HFFc6 (cell line): ENCODE data around the gene INSIG1. TPM values are rescaled to one million over a fixed set of nuclear protein-coding genes. Genes with fewer than 3 reads are reported as not detected.

Experiments used
- DNase-seq: peaks from one replicate; pipeline ENCODE4 v3.0.0-alpha.2; 2018
- H3K27ac Mint-ChIP-seq: 2 replicates; pipeline ENCODE4 v1.8.0; 2020; ENCODE audit warnings: mild to moderate bottlenecking, mixed read lengths
- H3K27me3 Mint-ChIP-seq: 2 replicates; pipeline ENCODE4 v1.8.0; 2021; ENCODE audit warnings: mild to moderate bottlenecking, moderate library complexity, mixed read lengths; ENCODE audit not compliant: insufficient read depth
- H3K36me3 Mint-ChIP-seq: 2 replicates; pipeline ENCODE4 v1.8.0; 2021; ENCODE audit warnings: low read depth, mixed read lengths
- H3K4me1 Mint-ChIP-seq: 2 replicates; pipeline ENCODE4 v1.8.0; 2020; ENCODE audit warnings: low read depth, mixed read lengths
- H3K4me3 Mint-ChIP-seq: 2 replicates; pipeline ENCODE4 v1.8.0; 2020; ENCODE audit warnings: mild to moderate bottlenecking, moderate library complexity, mixed read lengths
- H3K9me3 Mint-ChIP-seq: 2 replicates; pipeline ENCODE4 v1.8.0; 2020; ENCODE audit warnings: mild to moderate bottlenecking, mixed read lengths
- CTCF ChIP-seq: fragments of 200-600 bp; sonication (generic); IDR thresholded peaks from 2 replicates; pipeline ENCODE4 v1.5.0; 2021; ENCODE audit warnings: antibody characterized with exemption, mild to moderate bottlenecking
- total RNA-seq, 6 experiments: library from RNA; stranded (reverse); fragmentation: NEBNext Ultra II Directional; extraction: Animal tissue kit (Norgen Biotek cat#: 25700); gene quantifications; 2 replicates in 1 of 6; 3 replicates in 5 of 6; pipeline ENCODE4 v1.2.3, GENCODE V29; 2021

Gene INSIG1
- total RNA-seq, 6 experiments from 2014 or later = 7.1 to 11.0 (median 9.9) TPM

GRCh38 chr7:155322530-155322929 lies 24.9 kb downstream of the INSIG1 start:
- Mint-ChIP-seq H3K36me3 (no peaks in the 10 kb centered on the region; the same call in 1 of the 2 replicates), H3K9me3 (peaks cover 4% of the 10 kb centered on the region), H3K4me3 (no peak overlapping the region), H3K4me1 (peaks cover 6% of the 10 kb centered on the region; the same call in 1 of the 2 replicates), H3K27ac (no peak overlapping the region), H3K27me3 (peaks cover 4% of the 10 kb centered on the region; the same call in 1 of the 2 replicates)
- peak; percentile 8 for DNase-seq
- no peak for TF ChIP-seq CTCF

GRCh38 chr7:155323001-155323638 lies 25.4 kb downstream of the INSIG1 start:
- no peak for DNase-seq
- no peak for TF ChIP-seq CTCF
- Mint-ChIP-seq H3K4me1 (peaks cover 6% of the 10 kb centered on the region; the same call in 1 of the 2 replicates), H3K36me3 (no peaks in the 10 kb centered on the region; the same call in 1 of the 2 replicates), H3K4me3 (no peak overlapping the region), H3K9me3 (peaks cover 4% of the 10 kb centered on the region), H3K27me3 (peaks cover 4% of the 10 kb centered on the region; the same call in 1 of the 2 replicates), H3K27ac (no peak overlapping the region)

GRCh38 chr7:155324012-155324917 lies 26.6 kb downstream of the INSIG1 start:
- Mint-ChIP-seq H3K36me3 (no peaks in the 10 kb centered on the region; the same call in 1 of the 2 replicates), H3K27me3 (peaks cover 4% of the 10 kb centered on the region; the same call in 1 of the 2 replicates), H3K4me3 (no peak overlapping the region), H3K27ac (no peak overlapping the region), H3K4me1 (peaks cover 6% of the 10 kb centered on the region; the same call in 1 of the 2 replicates), H3K9me3 (peaks cover 4% of the 10 kb centered on the region)
- no peak for DNase-seq
- TF ChIP-seq CTCF = no peak

- Mint-ChIP-seq H3K27me3 (peaks cover 4% of the 10 kb centered on the region; the same call in 1 of the 2 replicates), H3K4me1 (peaks cover 6% of the 10 kb centered on the region; the same call in 1 of the 2 replicates), H3K4me3 (no peak overlapping the region), H3K27ac (no peak overlapping the region), H3K36me3 (no peaks in the 10 kb centered on the region; the same call in 1 of the 2 replicates), H3K9me3 (peaks cover 4% of the 10 kb centered on the region)
- no peak for TF ChIP-seq CTCF
- no peak for DNase-seq
Observed at GRCh38 chr7:155324918-155325235, 27.2 kb downstream of the INSIG1 start.

GRCh38 chr7:155326385-155326784 lies 28.7 kb downstream of the INSIG1 start:
- H3K27ac Mint-ChIP-seq = no peak overlapping the region
- no peak for TF ChIP-seq CTCF
- H3K4me1 Mint-ChIP-seq = peaks cover 6% of the 10 kb centered on the region; the same call in 1 of the 2 replicates
- H3K4me3 Mint-ChIP-seq = no peak overlapping the region
- peaks cover 4% of the 10 kb centered on the region; the same call in 1 of the 2 replicates for H3K27me3 Mint-ChIP-seq
- no peak for DNase-seq
- no peaks in the 10 kb centered on the region; the same call in 1 of the 2 replicates for H3K36me3 Mint-ChIP-seq
- peaks cover 4% of the 10 kb centered on the region for H3K9me3 Mint-ChIP-seq
